Fibroblast of skin of right biceps (primary cell): ENCODE results near the gene HDAC8.
"Not testable (repeated sequence)": the region's sequence is repeated elsewhere in the genome, so short reads cannot be mapped to it uniquely, and the experiment has no call there.

Source experiments
- DNase-seq: peaks from one replicate; pipeline ENCODE4 v3.0.0-alpha.2; 2013

Gene HDAC8

GRCh38 chrX:72526534-72527508, 45.8 kb downstream of the HDAC8 start:
- no peak for DNase-seq

GRCh38 chrX:72498782-72499181, 73.9 kb downstream of the HDAC8 start:
- DNase-seq, result no peak

GRCh38 chrX:72495046-72495445, 77.6 kb downstream of the HDAC8 start:
- no peak for DNase-seq

- no peak for DNase-seq
Measured at GRCh38 chrX:72492499-72492898, 80.1 kb downstream of the HDAC8 start.

- not testable (repeated sequence) for DNase-seq
Measured at GRCh38 chrX:72490221-72490620, 82.4 kb downstream of the HDAC8 start.

- DNase-seq, result no peak
Measured at GRCh38 chrX:72487661-72488060, 85.0 kb downstream of the HDAC8 start.

GRCh38 chrX:72479324-72480274, 93.0 kb downstream of the HDAC8 start:
- DNase-seq, result no peak

GRCh38 chrX:72478853-72479252, 93.8 kb downstream of the HDAC8 start:
- no peak for DNase-seq

GRCh38 chrX:72478351-72478750, 94.3 kb downstream of the HDAC8 start:
- no peak for DNase-seq

GRCh38 chrX:72477781-72478181, 94.9 kb downstream of the HDAC8 start:
- no peak for DNase-seq

- no peak for DNase-seq
Measured at GRCh38 chrX:72477376-72477775, 95.3 kb downstream of the HDAC8 start.

- DNase-seq, result no peak
Measured at GRCh38 chrX:72475952-72476668, 96.5 kb downstream of the HDAC8 start.

- no peak for DNase-seq
Measured at GRCh38 chrX:72475338-72475737, 97.3 kb downstream of the HDAC8 start.

GRCh38 chrX:72470532-72471223, 102.0 kb downstream of the HDAC8 start:
- no peak for DNase-seq

- no peak for DNase-seq
Measured at GRCh38 chrX:72470117-72470516, 102.5 kb downstream of the HDAC8 start.

GRCh38 chrX:72468607-72469006, 104.0 kb downstream of the HDAC8 start:
- DNase-seq, result no peak

GRCh38 chrX:72467135-72467534, 105.5 kb downstream of the HDAC8 start:
- DNase-seq, result no peak

GRCh38 chrX:72466493-72466892, 106.2 kb downstream of the HDAC8 start:
- DNase-seq, result no peak

- DNase-seq, result no peak
Measured at GRCh38 chrX:72465889-72466288, 106.8 kb downstream of the HDAC8 start.

GRCh38 chrX:72461766-72462165, 110.9 kb downstream of the HDAC8 start:
- no peak for DNase-seq

- no peak for DNase-seq
Measured at GRCh38 chrX:72461288-72461687, 111.4 kb downstream of the HDAC8 start.

GRCh38 chrX:72460715-72461114, 111.9 kb downstream of the HDAC8 start:
- no peak for DNase-seq
